Activated CD8-positive, alpha-beta memory T cell treated with anti-CD3 and anti-CD28 coated beads, Interleukin-2, amount 50 U/mL, for 1 hour (primary cell): ENCODE measurements around the gene AKR1C8.

Experiments used
- DNase-seq: peaks from one replicate; pipeline ENCODE4 v3.0.0-alpha.2; 2020; ENCODE audit errors: extremely low read depth

Gene AKR1C8

DNA sequence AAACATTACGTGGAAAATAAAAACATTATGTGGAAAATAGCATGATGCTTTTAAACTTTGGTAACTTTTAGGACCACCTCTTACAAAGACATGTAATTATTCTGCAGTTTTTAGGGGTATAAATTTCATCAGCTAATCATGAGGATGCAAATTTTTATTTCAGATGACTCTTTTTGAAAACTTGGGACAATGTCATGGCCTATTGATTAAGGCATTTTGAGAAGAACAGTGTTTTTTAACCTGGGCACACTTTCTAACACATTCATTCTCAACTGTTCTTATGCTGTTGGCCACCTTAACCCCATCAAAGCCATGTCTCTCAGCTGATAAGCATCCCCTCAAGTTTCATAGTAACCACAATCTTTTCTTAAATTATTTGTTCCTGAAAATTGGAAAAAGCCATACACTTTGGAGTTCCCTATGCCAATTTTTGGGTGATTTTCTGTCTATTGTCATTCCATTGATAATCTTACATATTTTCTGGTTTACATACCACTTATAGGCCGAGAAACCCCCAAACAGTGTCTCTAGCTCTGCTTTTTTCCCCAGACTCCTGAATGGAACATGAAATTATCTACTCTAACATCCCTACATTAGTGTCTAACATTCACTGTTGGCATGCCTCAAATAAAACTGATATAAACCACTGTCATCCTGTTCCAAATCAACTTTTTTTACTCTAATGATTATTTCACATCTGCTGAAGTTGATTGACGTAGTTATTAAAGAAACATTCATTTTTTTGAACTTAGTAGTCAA is 76.1 kb downstream of the AKR1C8 start:
- no peak for DNase-seq

DNA sequence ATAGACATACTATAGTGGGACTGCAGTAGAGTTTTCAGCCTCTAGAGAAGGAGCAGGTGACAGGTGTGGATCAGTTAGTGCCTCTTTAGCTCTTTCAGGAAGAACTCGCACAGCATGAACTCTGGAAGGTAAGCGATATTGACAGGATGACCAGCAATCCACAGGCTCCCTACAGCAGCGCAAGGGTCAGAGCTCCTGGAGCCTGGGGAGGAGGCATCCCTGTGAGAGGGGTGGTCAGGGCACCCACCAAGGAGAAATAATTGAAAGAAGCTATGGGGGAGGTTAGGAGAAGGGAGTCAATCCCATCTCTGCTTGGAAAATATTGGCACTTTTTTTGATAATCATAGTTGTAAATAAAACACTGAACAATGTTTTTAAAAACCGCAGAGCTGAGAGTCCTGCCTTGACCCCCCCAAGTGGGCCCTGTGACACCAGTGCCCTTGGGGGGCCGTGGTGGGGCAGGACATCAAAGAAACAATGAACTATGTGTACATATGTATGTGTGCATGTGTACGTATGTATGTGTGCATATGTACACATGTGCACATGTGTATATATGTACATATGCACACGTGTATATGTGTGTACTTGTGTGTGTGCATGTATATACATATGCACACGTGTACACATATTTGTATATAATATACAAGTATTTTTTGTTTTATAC is 77.0 kb downstream of the AKR1C8 start:
- no peak for DNase-seq

DNA sequence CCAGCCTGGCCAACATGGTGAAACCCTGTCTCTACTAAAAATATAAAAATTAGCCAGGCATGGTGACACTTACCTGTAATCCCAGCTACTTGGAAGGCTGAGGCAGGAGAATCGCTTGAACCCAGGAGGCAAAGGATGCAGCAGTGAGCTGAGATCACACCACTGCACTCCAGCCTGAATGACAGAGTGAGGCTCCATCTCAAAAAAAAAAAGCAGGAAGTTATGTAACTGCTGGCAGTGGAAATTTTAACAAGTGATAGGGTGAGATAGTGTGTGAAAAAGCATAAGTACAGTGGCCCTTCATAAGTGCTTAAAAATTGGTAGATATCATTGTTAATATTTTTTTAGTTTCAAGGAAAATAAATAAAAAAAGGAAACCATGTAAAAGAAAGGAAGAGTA is 78.4 kb downstream of the AKR1C8 start:
- DNase-seq: no peak

DNA sequence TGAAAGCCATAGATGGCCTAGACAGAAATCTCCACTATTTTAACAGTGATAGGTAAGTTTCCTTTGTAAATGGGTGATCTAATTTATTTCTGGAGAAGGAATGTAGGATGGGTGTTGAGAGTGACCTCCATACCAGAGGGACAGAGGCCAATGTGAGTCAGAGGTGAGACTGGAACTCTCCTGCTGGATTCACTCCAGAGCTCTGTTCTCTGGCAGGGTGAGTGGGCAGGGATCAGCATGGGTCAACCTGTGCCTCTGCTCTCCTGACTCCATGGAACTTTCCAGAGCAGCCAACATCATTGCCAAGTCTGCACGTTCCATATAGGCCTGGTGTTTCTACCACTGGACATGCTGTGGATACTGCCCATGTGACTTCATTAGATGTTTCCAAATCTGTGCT is 79.3 kb downstream of the AKR1C8 start:
- DNase-seq: no peak
